PC-3 (cell line): ENCODE data around the gene UGT2A2.
"Not testable (repeated sequence)": the region's sequence is repeated elsewhere in the genome, so short reads cannot be mapped to it uniquely, and the experiment has no call there.

Experiments
- EZH2 ChIP-seq: fragments of 300-600 bp; sonication (generic); IDR thresholded peaks from one replicate; pipeline ENCODE4 v1.6.1; 2017; ENCODE audit warnings: antibody characterized with exemption, mild to moderate bottlenecking, low read length; ENCODE audit not compliant: unreplicated experiment
- TF ChIP-seq, protein P1 (sequence below): fragments of 300-600 bp; sonication (generic); conservative IDR thresholded peaks from 2 replicates; pipeline ENCODE4 v1.5.1; 2017; ENCODE audit warnings: antibody characterized with exemption, low read depth, mild to moderate bottlenecking, low read length

DNA sequence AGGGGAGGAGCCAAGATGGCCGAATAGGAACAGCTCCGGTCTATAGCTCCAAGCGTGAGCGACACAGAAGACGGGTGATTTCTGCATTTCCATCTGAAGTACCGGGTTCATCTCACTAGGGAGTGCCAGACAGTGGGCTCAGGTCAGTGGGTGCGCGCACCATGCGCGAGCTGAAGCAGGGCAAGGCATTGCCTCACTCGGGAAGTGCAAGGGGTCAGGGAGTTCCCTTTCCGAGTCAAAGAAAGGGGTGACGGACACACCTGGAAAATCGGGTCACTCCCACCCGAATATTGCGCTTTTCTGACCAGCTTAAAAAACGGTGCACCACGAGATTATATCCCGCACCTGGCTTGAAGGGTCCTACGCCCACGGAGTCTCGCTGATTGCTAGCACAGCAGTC lies 24.6 kb upstream of the UGT2A2 start:
- not testable (repeated sequence) for TF ChIP-seq EZH2
- TF ChIP-seq, protein P1, sequence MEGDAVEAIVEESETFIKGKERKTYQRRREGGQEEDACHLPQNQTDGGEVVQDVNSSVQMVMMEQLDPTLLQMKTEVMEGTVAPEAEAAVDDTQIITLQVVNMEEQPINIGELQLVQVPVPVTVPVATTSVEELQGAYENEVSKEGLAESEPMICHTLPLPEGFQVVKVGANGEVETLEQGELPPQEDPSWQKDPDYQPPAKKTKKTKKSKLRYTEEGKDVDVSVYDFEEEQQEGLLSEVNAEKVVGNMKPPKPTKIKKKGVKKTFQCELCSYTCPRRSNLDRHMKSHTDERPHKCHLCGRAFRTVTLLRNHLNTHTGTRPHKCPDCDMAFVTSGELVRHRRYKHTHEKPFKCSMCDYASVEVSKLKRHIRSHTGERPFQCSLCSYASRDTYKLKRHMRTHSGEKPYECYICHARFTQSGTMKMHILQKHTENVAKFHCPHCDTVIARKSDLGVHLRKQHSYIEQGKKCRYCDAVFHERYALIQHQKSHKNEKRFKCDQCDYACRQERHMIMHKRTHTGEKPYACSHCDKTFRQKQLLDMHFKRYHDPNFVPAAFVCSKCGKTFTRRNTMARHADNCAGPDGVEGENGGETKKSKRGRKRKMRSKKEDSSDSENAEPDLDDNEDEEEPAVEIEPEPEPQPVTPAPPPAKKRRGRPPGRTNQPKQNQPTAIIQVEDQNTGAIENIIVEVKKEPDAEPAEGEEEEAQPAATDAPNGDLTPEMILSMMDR: not testable (repeated sequence)
